Measurements from ENCODE around the gene LCE1D. TPM values are rescaled to one million over a fixed set of nuclear protein-coding genes. Genes with fewer than 3 reads are reported as not detected.

Gene LCE1D
- total RNA-seq, 1 donor from 2014 or later = not detected

DNA sequence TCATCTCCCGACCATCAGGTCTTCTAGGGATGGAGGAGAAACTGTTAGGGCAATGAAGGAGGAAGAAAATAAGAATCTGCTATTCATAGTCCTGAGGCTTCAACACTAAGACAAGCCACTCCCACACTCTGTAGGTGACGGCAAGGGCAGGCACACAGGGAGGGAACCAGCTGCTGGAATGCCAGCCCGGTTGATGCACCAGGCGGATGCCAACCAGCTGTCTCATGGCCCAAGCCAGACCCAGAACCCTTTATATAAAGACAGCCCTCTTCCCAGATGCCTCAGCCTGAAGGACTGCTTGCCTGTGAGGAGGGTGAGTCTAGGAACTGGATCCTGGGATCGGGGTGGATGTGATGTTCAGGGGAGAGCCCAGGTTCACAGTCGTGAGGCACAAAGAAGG, 38.8 kb upstream of the LCE1D start, which contains the start of gene KPRP:
KPRP (plus strand) TSS at position 279 of the 400 bp plus-strand sequence. CDS start 1,564 bp downstream, outside the sequence.
- Mint-ChIP-seq H3K36me3 (ENCODE audit: low read depth, unreplicated experiment) (no peaks in the 10 kb centered on the region), H3K27ac (ENCODE audit: unreplicated experiment) (no peak within 1 kb of the TSS), H3K9me3 (ENCODE audit: unreplicated experiment) (no peaks in the 10 kb centered on the region), H3K4me1 (ENCODE audit: unreplicated experiment) (peaks cover 4% of the 10 kb centered on the region), H3K27me3 (ENCODE audit: unreplicated experiment) (peaks cover 4% of the 10 kb centered on the region), H3K4me3 (ENCODE audit: unreplicated experiment) (no peak within 1 kb of the TSS)
- TF ChIP-seq, protein P1, sequence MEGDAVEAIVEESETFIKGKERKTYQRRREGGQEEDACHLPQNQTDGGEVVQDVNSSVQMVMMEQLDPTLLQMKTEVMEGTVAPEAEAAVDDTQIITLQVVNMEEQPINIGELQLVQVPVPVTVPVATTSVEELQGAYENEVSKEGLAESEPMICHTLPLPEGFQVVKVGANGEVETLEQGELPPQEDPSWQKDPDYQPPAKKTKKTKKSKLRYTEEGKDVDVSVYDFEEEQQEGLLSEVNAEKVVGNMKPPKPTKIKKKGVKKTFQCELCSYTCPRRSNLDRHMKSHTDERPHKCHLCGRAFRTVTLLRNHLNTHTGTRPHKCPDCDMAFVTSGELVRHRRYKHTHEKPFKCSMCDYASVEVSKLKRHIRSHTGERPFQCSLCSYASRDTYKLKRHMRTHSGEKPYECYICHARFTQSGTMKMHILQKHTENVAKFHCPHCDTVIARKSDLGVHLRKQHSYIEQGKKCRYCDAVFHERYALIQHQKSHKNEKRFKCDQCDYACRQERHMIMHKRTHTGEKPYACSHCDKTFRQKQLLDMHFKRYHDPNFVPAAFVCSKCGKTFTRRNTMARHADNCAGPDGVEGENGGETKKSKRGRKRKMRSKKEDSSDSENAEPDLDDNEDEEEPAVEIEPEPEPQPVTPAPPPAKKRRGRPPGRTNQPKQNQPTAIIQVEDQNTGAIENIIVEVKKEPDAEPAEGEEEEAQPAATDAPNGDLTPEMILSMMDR (IDR thresholded peaks at IDR 0.05; ENCODE audit: unreplicated experiment) = no peak
- no peak for DNase-seq (ENCODE audit: low spot score)

DNA sequence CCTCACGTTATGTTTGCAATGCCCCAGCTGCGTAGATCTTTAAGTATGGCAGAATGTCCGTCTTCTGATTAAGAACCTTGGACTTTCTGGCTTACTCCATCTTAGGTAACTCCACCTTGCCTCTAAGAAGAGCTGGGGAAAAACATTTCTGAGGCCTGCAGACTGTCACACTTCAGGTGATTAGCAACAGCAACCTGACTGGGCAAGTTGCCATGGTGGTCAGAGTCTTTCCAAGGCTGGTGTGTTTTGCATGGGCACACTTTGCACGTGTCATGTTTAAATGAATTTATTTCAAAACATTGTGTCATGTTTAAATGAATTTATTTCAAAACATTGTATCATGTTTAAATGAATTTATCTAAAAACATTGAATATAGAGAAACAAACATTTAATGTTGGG, 37.9 kb upstream of the LCE1D start:
- Mint-ChIP-seq H3K27me3 (ENCODE audit: unreplicated experiment) (peaks cover 4% of the 10 kb centered on the region), H3K36me3 (ENCODE audit: low read depth, unreplicated experiment) (no peaks in the 10 kb centered on the region), H3K4me1 (ENCODE audit: unreplicated experiment) (peaks cover 4% of the 10 kb centered on the region), H3K9me3 (ENCODE audit: unreplicated experiment) (no peaks in the 10 kb centered on the region), H3K27ac (ENCODE audit: unreplicated experiment) (no peak overlapping the region), H3K4me3 (ENCODE audit: unreplicated experiment) (no peak overlapping the region)
- TF ChIP-seq, protein P1 (IDR thresholded peaks at IDR 0.05; ENCODE audit: unreplicated experiment) = no peak
- no peak for DNase-seq (ENCODE audit: low spot score)

DNA sequence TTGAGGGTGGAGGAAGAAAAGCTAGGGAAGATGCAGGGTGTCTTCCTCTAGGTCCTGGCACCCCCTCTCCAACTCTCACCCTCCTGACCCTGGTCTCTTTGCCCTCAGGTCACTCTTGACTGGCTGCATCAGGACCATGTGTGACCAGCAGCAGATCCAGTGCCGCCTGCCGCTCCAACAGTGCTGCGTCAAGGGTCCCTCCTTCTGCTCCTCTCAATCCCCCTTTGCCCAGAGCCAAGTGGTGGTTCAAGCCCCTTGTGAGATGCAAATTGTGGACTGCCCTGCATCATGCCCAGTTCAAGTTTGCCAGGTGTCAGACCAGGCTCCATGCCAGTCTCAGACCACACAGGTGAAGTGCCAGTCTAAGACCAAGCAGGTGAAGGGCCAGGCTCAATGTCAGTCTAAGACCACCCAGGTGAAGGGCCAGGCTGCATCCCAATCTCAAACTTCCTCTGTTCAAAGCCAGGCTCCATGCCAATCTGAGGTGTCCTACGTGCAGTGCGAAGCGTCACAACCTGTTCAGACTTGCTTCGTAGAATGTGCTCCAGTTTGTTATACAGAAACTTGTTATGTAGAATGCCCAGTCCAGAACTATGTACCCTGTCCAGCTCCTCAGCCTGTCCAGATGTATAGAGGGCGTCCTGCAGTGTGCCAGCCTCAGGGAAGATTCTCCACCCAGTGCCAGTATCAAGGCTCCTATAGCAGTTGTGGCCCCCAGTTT, 36.9 kb upstream of the LCE1D start:
- DNase-seq (ENCODE audit: low spot score) = no peak
- TF ChIP-seq, protein P1 (IDR thresholded peaks at IDR 0.05; ENCODE audit: unreplicated experiment) = no peak
- H3K36me3 Mint-ChIP-seq (ENCODE audit: low read depth, unreplicated experiment) = no peaks in the 10 kb centered on the region
- no peak overlapping the region for H3K4me3 Mint-ChIP-seq (ENCODE audit: unreplicated experiment)
- peaks cover 4% of the 10 kb centered on the region for H3K4me1 Mint-ChIP-seq (ENCODE audit: unreplicated experiment)
- H3K27ac Mint-ChIP-seq (ENCODE audit: unreplicated experiment) = no peak overlapping the region
- no peaks in the 10 kb centered on the region for H3K9me3 Mint-ChIP-seq (ENCODE audit: unreplicated experiment)
- peaks cover 5% of the 10 kb centered on the region for H3K27me3 Mint-ChIP-seq (ENCODE audit: unreplicated experiment)

DNA sequence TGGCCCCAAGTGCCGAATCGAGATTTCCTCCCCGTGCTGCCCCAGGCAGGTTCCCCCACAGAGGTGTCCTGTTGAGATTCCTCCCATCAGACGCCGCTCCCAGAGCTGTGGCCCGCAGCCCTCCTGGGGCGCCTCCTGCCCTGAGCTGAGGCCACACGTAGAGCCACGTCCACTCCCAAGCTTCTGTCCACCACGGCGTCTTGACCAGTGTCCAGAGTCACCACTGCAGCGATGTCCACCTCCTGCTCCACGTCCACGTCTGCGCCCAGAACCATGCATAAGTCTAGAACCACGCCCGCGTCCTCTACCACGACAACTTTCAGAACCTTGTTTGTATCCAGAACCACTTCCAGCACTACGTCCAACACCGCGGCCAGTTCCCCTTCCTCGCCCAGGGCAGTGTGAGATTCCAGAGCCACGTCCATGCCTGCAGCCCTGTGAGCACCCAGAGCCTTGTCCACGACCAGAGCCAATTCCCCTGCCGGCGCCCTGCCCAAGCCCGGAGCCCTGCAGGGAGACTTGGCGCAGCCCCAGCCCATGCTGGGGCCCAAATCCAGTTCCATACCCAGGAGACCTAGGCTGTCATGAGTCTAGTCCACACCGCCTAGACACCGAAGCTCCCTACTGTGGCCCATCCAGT, 35.9 kb upstream of the LCE1D start:
- no peak for DNase-seq (ENCODE audit: low spot score)
- Mint-ChIP-seq H3K36me3 (ENCODE audit: low read depth, unreplicated experiment) (no peaks in the 10 kb centered on the region), H3K4me3 (ENCODE audit: unreplicated experiment) (no peak overlapping the region), H3K9me3 (ENCODE audit: unreplicated experiment) (no peaks in the 10 kb centered on the region), H3K27ac (ENCODE audit: unreplicated experiment) (no peak overlapping the region), H3K27me3 (ENCODE audit: unreplicated experiment) (peaks cover 5% of the 10 kb centered on the region), H3K4me1 (ENCODE audit: unreplicated experiment) (peaks cover 4% of the 10 kb centered on the region)
- TF ChIP-seq, protein P1 (IDR thresholded peaks at IDR 0.05; ENCODE audit: unreplicated experiment) = no peak
